ENCODE measurements around the gene KHDRBS2.

KHDRBS2 gene

GRCh38 chr6:62175195-62175594, 110.8 kb downstream of the KHDRBS2 start:
- no peak for DNase-seq (ENCODE audit: low read depth in 2 of 2, low spot score in 1 of 2)

GRCh38 chr6:62174548-62174947, 111.5 kb downstream of the KHDRBS2 start:
- DNase-seq (ENCODE audit: low read depth in 2 of 2, low spot score in 1 of 2), result no peak

- DNase-seq (ENCODE audit: low read depth in 2 of 2, low spot score in 1 of 2), result no peak
Observed at GRCh38 chr6:62167736-62168135, 118.3 kb downstream of the KHDRBS2 start.

GRCh38 chr6:62162858-62163257, 123.2 kb downstream of the KHDRBS2 start:
- no peak for DNase-seq (ENCODE audit: low read depth in 2 of 2, low spot score in 1 of 2)

- DNase-seq (ENCODE audit: low read depth in 2 of 2, low spot score in 1 of 2), result no peak
Observed at GRCh38 chr6:62152796-62153195, 133.2 kb downstream of the KHDRBS2 start.

- DNase-seq (ENCODE audit: low read depth in 2 of 2, low spot score in 1 of 2), result no peak
Observed at GRCh38 chr6:62150048-62150663, 135.9 kb downstream of the KHDRBS2 start.

- no peak for DNase-seq (ENCODE audit: low read depth in 2 of 2, low spot score in 1 of 2)
Observed at GRCh38 chr6:62146954-62147853, 138.8 kb downstream of the KHDRBS2 start.

- DNase-seq (ENCODE audit: low read depth in 2 of 2, low spot score in 1 of 2), result no peak
Observed at GRCh38 chr6:62129127-62129526, 156.9 kb downstream of the KHDRBS2 start.

- DNase-seq (ENCODE audit: low read depth in 2 of 2, low spot score in 1 of 2), result no peak
Observed at GRCh38 chr6:62119401-62119800, 166.6 kb downstream of the KHDRBS2 start.

GRCh38 chr6:62103186-62103859, 182.7 kb downstream of the KHDRBS2 start:
- no peak for DNase-seq (ENCODE audit: low read depth in 2 of 2, low spot score in 1 of 2)

- DNase-seq (ENCODE audit: low read depth in 2 of 2, low spot score in 1 of 2), result no peak
Observed at GRCh38 chr6:62102387-62102786, 183.6 kb downstream of the KHDRBS2 start.

GRCh38 chr6:62090442-62091229, 195.4 kb downstream of the KHDRBS2 start:
- DNase-seq (ENCODE audit: low read depth in 2 of 2, low spot score in 1 of 2), result no peak

- no peak for DNase-seq (ENCODE audit: low read depth in 2 of 2, low spot score in 1 of 2)
Observed at GRCh38 chr6:62089781-62090180, 196.2 kb downstream of the KHDRBS2 start.

- DNase-seq (ENCODE audit: low read depth in 2 of 2, low spot score in 1 of 2), result no peak
Observed at GRCh38 chr6:62086047-62086446, 200.0 kb downstream of the KHDRBS2 start.

- no peak for DNase-seq (ENCODE audit: low read depth in 2 of 2, low spot score in 1 of 2)
Observed at GRCh38 chr6:62075869-62076268, 210.2 kb downstream of the KHDRBS2 start.

GRCh38 chr6:62059901-62060300, 226.1 kb downstream of the KHDRBS2 start:
- no peak for DNase-seq (ENCODE audit: low read depth in 2 of 2, low spot score in 1 of 2)

GRCh38 chr6:62057300-62057699, 228.7 kb downstream of the KHDRBS2 start:
- DNase-seq (ENCODE audit: low read depth in 2 of 2, low spot score in 1 of 2), result no peak

GRCh38 chr6:62045502-62045901, 240.5 kb downstream of the KHDRBS2 start:
- no peak for DNase-seq (ENCODE audit: low read depth in 2 of 2, low spot score in 1 of 2)

GRCh38 chr6:62043084-62043483, 242.9 kb downstream of the KHDRBS2 start:
- DNase-seq (ENCODE audit: low read depth in 2 of 2, low spot score in 1 of 2), result no peak

- DNase-seq (ENCODE audit: low read depth in 2 of 2, low spot score in 1 of 2), result no peak
Observed at GRCh38 chr6:62042429-62042828, 243.6 kb downstream of the KHDRBS2 start.

- DNase-seq (ENCODE audit: low read depth in 2 of 2, low spot score in 1 of 2), result no peak
Observed at GRCh38 chr6:62039605-62040004, 246.4 kb downstream of the KHDRBS2 start.
